Cardiac fibroblast (primary cell): ENCODE data around the gene IRF2BPL.
A peak's percentile ranks its signal among the peaks of the same experiment; 100 is the strongest.

Experiments used
- DNase-seq, 2 donors: peaks; one replicate each; pipeline versions ENCODE4 v3.0.0 to v3.0.0-alpha.2; 2010; ENCODE audit warnings: low read depth in 2 of 2
- H3K4me3 ChIP-seq, 2 donors: replicated peaks in 1 of 2; 1 replicate in 1 of 2; 2 replicates in 1 of 2; pipeline ENCODE4 v1.5.1; 2011; ENCODE audit warnings: low read depth in 2 of 2, low read length in 2 of 2, mild to moderate bottlenecking in 2 of 2, moderate library complexity in 1 of 2
- TF ChIP-seq, protein P1 (sequence below): IDR thresholded peaks from one replicate; pipeline ENCODE4 v1.5.1; 2011; ENCODE audit warnings: low read depth, mild to moderate bottlenecking, low read length, inconsistent platforms

IRF2BPL gene

DNA sequence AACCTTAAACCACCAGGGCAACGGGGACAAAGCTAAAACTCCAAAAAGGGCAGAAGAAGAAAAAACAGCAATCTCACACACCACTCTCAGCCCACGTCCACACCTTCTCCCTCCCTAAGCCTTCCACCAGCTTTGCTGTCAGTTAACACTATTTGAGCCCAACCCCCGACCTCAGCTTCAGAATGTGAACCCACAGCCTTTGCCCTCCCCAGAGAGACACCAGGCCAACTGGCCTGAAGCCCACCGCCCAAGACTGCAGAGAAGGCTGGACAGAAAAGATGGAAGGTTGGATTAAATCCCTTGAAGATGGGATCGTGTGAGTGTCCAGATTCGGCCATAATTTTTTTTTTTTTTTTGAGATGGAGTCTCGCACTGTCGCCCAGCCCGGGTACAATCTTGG is 22.4 kb downstream of the IRF2BPL start:
- no peak for DNase-seq
- TF ChIP-seq, protein P1, sequence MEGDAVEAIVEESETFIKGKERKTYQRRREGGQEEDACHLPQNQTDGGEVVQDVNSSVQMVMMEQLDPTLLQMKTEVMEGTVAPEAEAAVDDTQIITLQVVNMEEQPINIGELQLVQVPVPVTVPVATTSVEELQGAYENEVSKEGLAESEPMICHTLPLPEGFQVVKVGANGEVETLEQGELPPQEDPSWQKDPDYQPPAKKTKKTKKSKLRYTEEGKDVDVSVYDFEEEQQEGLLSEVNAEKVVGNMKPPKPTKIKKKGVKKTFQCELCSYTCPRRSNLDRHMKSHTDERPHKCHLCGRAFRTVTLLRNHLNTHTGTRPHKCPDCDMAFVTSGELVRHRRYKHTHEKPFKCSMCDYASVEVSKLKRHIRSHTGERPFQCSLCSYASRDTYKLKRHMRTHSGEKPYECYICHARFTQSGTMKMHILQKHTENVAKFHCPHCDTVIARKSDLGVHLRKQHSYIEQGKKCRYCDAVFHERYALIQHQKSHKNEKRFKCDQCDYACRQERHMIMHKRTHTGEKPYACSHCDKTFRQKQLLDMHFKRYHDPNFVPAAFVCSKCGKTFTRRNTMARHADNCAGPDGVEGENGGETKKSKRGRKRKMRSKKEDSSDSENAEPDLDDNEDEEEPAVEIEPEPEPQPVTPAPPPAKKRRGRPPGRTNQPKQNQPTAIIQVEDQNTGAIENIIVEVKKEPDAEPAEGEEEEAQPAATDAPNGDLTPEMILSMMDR = no peak

DNA sequence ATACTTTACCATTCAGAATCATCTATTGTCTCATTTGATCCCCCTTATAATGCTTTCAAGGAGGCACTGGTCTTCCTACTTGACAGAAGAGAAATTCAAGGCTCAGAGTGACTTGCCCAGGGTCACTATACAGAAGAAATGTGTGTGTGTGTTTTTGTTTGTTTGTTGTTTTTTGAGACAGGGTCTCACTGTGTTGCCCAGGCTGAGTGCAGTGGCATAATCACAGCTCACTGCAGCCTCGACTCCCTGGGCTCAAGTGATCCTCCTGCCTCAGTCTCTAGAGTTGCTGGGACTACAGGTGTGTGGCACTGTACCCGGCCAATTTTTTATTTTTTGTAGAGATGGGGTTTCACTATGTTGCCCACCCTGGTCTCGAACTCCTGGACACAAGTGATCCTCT is 22.9 kb downstream of the IRF2BPL start:
- no peak for DNase-seq
- TF ChIP-seq, protein P1 = no peak
- H3K4me3 ChIP-seq = no peak overlapping the region

More for the DNA sequence above, 22.4 kb downstream of the IRF2BPL start:
- no peak overlapping the region for H3K4me3 ChIP-seq

- H3K4me3 ChIP-seq = no peak overlapping the region
- peak in 1 of 2 donors; percentile 23 for DNase-seq
- TF ChIP-seq, protein P1 = no peak
Measured at GRCh38 chr14:77004711-77005460, 23.6 kb downstream of the IRF2BPL start.

- peak; percentile 28 to 44 for DNase-seq
- TF ChIP-seq, protein P1 = no peak
- no peak overlapping the region for H3K4me3 ChIP-seq
Measured at GRCh38 chr14:77003960-77004710, 24.4 kb downstream of the IRF2BPL start.

- no peak overlapping the region for H3K4me3 ChIP-seq
- TF ChIP-seq, protein P1 = no peak
- no peak for DNase-seq
Measured at GRCh38 chr14:77002889-77003288, 25.6 kb downstream of the IRF2BPL start.

DNA sequence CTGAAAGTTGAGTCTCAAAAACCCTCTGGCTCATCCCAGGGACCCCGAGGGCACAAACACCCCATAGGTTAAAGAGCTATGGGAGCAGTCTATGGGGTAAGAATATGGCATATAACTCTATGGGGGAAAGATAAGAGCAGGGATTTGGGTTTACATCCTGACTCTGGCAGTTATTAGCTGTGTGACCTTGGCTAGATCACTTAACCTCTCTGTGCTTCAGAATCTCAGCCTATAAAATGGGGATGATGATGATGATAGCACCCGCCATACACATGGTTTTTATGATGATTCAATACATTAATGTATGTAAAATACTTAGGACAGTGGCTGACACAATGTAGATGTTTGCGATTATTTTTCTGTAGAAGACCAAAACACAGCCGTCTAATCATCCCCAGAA is 26.2 kb downstream of the IRF2BPL start:
- TF ChIP-seq, protein P1 = no peak
- no peak overlapping the region for H3K4me3 ChIP-seq
- no peak for DNase-seq
